GM12878 (cell line): Measurements from ENCODE around the gene SMIM20. TPM values are rescaled to one million over a fixed set of nuclear protein-coding genes. Genes with fewer than 3 reads are reported as not detected.

ENCODE experiments used
- FOXK2 ChIP-seq: fragments of 450-650 bp; IDR thresholded peaks from 2 replicates; pipeline ENCODE4 v1.6.1; 2017; ENCODE audit warnings: mild to moderate bottlenecking, moderate library complexity
- FOXM1 ChIP-seq: IDR thresholded peaks from 2 replicates; pipeline ENCODE4 v1.6.1; 2012; ENCODE audit warnings: low read depth, mild to moderate bottlenecking, inconsistent platforms, low read length, moderate library complexity
- MEF2B ChIP-seq: fragments of 450-650 bp; IDR thresholded peaks from 2 replicates; pipeline ENCODE4 v1.6.1; 2018; ENCODE audit warnings: mild to moderate bottlenecking, moderate library complexity; ENCODE audit not compliant: partially characterized antibody, poor library complexity, severe bottlenecking
- NFIC ChIP-seq: IDR thresholded peaks from 2 replicates; pipeline ENCODE4 v1.6.1; 2012; ENCODE audit warnings: low read depth, mild to moderate bottlenecking, inconsistent platforms, low read length, moderate library complexity
- PML ChIP-seq: IDR thresholded peaks from 2 replicates; pipeline ENCODE4 v1.6.1; 2012; ENCODE audit warnings: low read length, inconsistent platforms
- REST ChIP-seq: IDR thresholded peaks from 2 replicates; pipeline ENCODE4 v1.6.1; 2012; ENCODE audit warnings: mild to moderate bottlenecking, low read depth, low read length
- ZBTB4 ChIP-seq: fragments of 450-650 bp; formaldehyde crosslinking; IDR thresholded peaks from 2 replicates; pipeline ENCODE4 v1.4.0; 2022; ENCODE audit warnings: mild to moderate bottlenecking, moderate library complexity
- ZNF622 ChIP-seq: fragments of 450-650 bp; IDR thresholded peaks from 2 replicates; pipeline ENCODE4 v1.6.1; 2017; ENCODE audit warnings: mild to moderate bottlenecking, inconsistent platforms
- ZZZ3 ChIP-seq: IDR thresholded peaks from 2 replicates; pipeline ENCODE4 v1.6.1; 2011; ENCODE audit warnings: low read depth; ENCODE audit not compliant: control insufficient read depth, insufficient read length
- polyA plus RNA-seq, 11 experiments: library from polyadenylated mRNA; depleted of rRNA in 4 of 11; unstranded in 6 of 11; stranded (reverse) in 5 of 11; fragments of >200 nt; fragmentation: Nextera tagmentation in 4 of 11; fragmentation: Illumina TruSeq in 1 of 11; extraction: Ambion mirVana in 4 of 11; extraction: Trizol in 1 of 11; gene quantifications; 1 replicate in 1 of 11; 2 replicates in 10 of 11; pipeline versions ENCODE4 v1.2.1 to v1.2.3, GENCODE V29; 2011 to 2016; ENCODE audit warnings: inconsistent platforms in 2 of 11, missing spikeins in 2 of 11, low read depth in 1 of 11
- total RNA-seq, 4 experiments: library from RNA; depleted of rRNA in 3 of 4; stranded (reverse); fragments of >200 nt in 3 of 4; fragmentation: Illumina TruSeq in 1 of 4; extraction: Trizol in 1 of 4; gene quantifications; 2 replicates each; pipeline versions ENCODE4 v1.2.1 to v1.2.3, GENCODE V29; 2013 to 2021

SMIM20 gene
- total and polyA plus RNA-seq, 10 of the 15 experiments (the other 5 are each of a cell fraction or from before 2014, with no cell fraction given) = 17.3 to 38.0 (median 28.8) TPM

GRCh38 chr4:25928379-25929297, 14.6 kb downstream of the SMIM20 start (continued):
- no peak for TF ChIP-seq ZBTB4 (CRISPR knock-in tag)
- TF ChIP-seq FOXK2 = no peak
- no peak for TF ChIP-seq PML
- no peak for TF ChIP-seq MEF2B
- no peak for TF ChIP-seq REST
- no peak for TF ChIP-seq ZZZ3
- TF ChIP-seq ZNF622 = no peak
- TF ChIP-seq NFIC = no peak
- no peak for TF ChIP-seq FOXM1
